ENCODE results near the gene RABGAP1.
A peak's percentile ranks its signal among the peaks of the same experiment; 100 is the strongest.

RABGAP1 gene

GRCh38 chr9:123087359-123087888 lies 146.6 kb downstream of the RABGAP1 start:
- no peak for DNase-seq

- no peak for DNase-seq
Measured at GRCh38 chr9:123089040-123089439, 148.2 kb downstream of the RABGAP1 start.

- no peak for DNase-seq
Measured at GRCh38 chr9:123089790-123090189, 149.0 kb downstream of the RABGAP1 start.

- peak; percentile 70 for DNase-seq
Measured at GRCh38 chr9:123090198-123090896, 149.5 kb downstream of the RABGAP1 start.

GRCh38 chr9:123090956-123091355 lies 150.1 kb downstream of the RABGAP1 start:
- no peak for DNase-seq

GRCh38 chr9:123091459-123091858 lies 150.6 kb downstream of the RABGAP1 start:
- DNase-seq: no peak

GRCh38 chr9:123093141-123093540 lies 152.3 kb downstream of the RABGAP1 start:
- DNase-seq: no peak

GRCh38 chr9:123096987-123097386 lies 156.2 kb downstream of the RABGAP1 start:
- no peak for DNase-seq

- DNase-seq: no peak
Measured at GRCh38 chr9:123097430-123098095, 156.7 kb downstream of the RABGAP1 start.

GRCh38 chr9:123098096-123098459 lies 157.3 kb downstream of the RABGAP1 start:
- DNase-seq: no peak

GRCh38 chr9:123099042-123099441 lies 158.2 kb downstream of the RABGAP1 start:
- DNase-seq: no peak

GRCh38 chr9:123099548-123099947 lies 158.7 kb downstream of the RABGAP1 start:
- no peak for DNase-seq

- DNase-seq: no peak
Measured at GRCh38 chr9:123102375-123103113, 161.7 kb downstream of the RABGAP1 start.

- DNase-seq: no peak
Measured at GRCh38 chr9:123104807-123105206, 164.0 kb downstream of the RABGAP1 start.

GRCh38 chr9:123105490-123105889 lies 164.7 kb downstream of the RABGAP1 start:
- no peak for DNase-seq

GRCh38 chr9:123107639-123108285 lies 166.9 kb downstream of the RABGAP1 start:
- DNase-seq: no peak

- DNase-seq: no peak
Measured at GRCh38 chr9:123108976-123109375, 168.2 kb downstream of the RABGAP1 start.

- DNase-seq: no peak
Measured at GRCh38 chr9:123109540-123110279, 168.9 kb downstream of the RABGAP1 start.

- DNase-seq: peak; percentile 37
Measured at GRCh38 chr9:123111427-123112014, 170.7 kb downstream of the RABGAP1 start.

GRCh38 chr9:123112015-123112975 lies 171.5 kb downstream of the RABGAP1 start:
- no peak for DNase-seq

GRCh38 chr9:123113185-123113584 lies 172.4 kb downstream of the RABGAP1 start:
- no peak for DNase-seq

Data from NCI-H82 (cell line).